Femur (tissue), 1 donor: ENCODE data around the gene LSM3.
A peak's percentile ranks its signal among the peaks of the same experiment; 100 is the strongest.

Experiments used
- DNase-seq: peaks from one replicate; pipeline ENCODE4 v3.0.0-alpha.2; 2017

Gene LSM3

DNA sequence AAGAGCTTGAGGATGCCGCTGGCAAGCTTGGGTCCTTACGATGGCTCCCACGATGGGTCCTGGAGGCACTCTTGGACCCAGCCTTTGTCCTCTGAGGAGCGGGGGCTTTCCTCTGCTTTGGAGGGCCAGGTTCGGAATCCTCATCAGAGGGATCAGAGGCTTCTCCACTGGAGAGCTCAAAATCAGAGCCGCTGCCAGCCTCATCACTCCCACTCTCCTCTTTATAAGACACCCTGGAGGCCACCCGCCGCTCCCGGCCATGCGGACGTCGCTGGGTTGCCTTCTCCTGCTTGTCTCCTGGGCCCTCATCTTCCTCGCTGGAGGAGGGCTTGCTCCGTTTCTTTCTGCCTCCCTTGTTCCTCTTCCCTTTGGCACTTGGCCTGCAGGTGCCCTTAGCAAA lies 20.2 kb upstream of the LSM3 start:
- peak; percentile 3 for DNase-seq

DNA sequence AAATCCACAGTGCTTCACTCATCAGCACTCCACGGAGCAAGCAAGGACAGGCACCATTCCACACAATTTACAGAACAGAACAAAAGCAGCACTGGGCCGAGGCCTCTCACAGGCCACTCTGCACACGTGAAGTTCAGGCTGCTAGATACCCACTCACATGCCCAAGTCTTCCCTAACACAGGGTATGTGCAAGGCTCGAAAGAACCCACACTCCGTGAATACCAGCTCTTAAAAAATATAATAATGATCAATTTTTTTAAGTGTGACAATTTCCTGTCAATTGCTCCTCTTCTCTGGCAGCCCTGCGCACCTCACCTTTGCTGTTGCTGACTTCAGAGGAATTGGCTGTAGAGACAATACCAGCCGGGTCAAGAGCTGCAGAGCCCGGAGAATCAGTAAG lies 19.2 kb upstream of the LSM3 start:
- no peak for DNase-seq

DNA sequence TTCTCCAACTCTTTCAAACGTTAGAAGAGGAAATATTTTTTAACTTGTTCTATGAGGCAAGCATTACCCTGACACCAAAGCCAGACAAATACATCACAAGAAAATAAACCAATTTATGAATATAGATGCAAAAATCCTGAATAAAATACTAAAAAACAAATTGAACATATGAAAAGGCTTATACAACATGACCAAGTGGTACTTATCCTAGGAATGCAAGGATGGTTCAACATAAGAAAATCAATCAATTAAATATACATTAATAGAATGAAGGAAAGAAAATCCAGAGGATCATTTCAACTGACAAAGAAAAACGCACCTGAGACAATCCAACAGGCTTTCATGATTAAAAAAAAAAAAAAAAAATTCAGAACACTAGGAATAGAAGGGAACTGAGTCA lies 17.3 kb upstream of the LSM3 start:
- DNase-seq = no peak

DNA sequence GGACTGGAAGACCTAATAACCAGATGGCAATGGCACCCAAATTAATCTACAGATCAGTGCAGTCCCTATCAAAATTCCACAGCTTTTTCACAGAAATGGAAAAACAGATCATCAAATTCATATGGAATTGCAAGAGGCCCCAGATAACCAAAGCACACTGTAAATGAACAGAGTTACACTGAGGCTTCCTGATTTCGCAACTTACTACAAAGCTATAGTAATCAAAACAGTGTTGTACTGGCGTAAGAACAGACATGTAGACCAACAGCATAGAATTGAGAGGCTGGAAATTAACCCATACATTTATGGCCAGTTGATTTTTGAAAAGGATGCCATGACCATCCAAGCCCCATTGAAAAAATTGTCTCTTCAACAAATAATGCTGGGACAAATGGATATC lies 16.4 kb upstream of the LSM3 start:
- DNase-seq = no peak

DNA sequence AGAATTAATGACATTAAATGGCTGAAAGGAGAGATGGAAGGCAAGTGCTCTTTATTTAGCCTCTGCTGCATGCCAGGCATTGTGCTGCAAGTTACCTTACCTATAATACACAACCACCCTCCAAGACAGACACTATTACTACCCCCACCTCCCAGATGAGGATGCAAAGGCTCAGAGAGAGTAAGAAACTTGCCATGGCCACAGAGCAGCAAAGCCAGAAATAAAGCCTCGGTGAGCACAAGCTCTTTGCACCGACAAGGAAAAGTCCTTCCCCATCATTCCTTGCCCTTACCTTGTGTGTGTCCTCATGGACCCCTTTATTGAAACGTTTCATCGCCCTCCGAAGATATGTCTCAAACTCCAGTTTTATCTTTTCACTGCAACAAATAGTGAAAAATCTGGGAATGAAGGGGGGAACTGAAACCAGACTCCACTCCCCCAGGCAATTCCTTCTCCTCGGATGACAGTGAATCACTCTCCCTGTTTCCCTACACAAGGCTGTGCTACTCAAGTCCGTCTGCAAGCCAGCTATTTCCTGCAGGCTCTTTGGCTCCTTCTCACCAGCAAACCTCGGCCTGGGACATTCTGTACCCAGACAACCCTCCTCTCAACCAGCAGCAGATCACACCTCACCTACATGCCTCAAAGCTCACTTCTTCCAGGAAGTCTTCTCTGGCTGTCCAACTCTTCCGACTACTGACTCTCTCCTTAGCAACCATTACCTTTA lies 11.6 kb upstream of the LSM3 start:
- DNase-seq = no peak

DNA sequence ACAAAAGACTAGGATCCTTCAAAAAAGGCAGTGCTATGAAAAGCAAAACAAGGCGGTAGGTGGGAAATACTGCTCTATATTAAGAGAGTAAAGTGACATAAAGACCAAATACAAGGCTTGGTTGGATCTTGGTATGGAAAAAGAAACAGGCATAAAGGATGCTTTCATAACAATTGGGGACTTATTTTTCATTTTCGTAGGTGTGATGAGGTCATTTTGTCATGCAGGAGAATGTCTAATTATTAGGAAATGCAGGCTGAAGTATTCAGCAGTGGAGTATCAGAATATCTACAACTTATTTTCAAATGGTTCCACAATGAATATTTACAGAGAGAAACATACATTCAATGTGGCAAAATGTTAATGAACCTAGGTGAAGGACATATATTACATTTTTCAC lies 9.2 kb upstream of the LSM3 start:
- no peak for DNase-seq

DNA sequence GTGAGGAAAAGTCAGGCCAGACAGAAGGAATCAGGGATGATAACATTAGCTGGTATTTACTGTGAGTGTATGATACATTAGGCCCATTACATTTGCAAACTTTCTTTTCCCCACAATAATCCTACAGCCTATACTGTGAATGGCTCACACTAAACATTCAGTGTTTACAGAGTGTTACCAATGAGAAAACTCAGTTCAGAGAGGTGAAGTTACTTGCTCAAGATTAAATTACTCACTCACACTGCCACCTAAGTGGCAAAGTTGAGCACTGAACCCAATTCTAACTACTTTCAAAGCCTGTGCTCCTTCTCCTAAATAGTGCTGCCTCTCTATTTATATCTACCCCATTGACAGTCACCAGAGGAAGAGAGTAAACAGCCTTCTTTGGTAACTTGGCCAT lies 8.7 kb upstream of the LSM3 start:
- no peak for DNase-seq

DNA sequence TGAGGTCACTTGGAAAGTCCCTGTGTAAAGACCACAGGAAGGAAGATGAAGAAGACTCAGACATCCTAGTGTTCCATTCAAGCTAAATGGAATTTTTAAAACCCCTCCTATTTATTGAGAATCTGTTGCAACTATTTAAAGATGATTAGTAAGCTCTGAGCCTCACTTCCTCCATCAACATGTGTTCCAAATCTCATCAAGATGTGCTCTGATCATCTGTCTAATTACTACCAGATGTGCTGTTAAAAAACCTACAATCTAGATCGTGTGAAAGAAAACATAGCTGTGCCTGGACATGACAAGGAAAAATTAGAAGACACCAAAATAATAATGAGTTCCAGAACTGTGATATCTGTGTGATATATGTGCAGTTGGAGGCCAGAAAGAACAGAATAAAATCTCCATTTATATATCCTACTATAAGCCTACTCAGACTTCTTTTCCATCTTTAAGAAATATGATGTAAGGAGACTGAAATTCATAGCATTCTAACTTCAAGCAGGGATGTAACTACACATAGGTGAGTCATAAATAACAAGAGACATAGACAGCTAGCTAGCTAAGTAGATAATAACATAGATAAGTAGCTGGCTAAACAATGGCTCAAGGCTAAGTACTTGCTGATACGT lies 8.0 kb upstream of the LSM3 start:
- DNase-seq = no peak

DNA sequence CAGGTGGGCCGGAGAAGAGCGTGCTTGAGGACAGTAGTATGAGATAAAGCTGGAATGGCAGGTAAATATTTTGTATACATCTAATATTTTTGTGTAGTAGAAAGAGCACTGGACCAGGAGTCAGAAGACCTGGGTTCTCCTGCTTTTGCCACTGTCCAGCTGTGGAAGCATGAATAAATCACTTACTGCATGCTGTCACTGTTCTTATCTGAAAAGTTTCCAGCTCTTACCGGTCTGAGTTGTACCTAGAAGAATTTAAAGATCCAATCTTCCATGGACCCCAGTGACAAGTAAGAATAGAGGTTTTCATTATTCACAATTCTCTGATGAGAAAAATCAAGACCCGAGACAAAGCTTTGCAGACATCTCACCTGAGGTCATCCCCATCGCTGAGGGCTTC lies 6.1 kb upstream of the LSM3 start:
- no peak for DNase-seq

DNA sequence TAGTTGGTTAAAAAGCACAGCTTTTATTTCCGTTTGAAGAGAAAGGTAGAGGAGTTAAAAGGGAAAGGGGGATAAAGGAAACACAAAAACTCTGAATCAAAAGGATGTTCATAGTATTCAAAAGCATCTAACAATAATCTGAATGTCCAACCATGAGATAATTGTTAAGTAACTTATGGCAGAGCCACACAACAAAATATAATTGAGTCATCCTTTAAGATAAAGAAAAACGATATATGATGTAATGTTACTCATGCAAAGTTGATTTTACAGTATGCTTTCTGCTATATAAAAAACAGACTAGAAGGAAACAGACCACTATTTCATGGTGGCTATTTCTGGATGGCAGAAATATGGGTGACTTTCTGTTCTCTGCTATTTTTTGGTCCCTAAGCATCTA lies 4.1 kb upstream of the LSM3 start:
- DNase-seq = no peak

DNA sequence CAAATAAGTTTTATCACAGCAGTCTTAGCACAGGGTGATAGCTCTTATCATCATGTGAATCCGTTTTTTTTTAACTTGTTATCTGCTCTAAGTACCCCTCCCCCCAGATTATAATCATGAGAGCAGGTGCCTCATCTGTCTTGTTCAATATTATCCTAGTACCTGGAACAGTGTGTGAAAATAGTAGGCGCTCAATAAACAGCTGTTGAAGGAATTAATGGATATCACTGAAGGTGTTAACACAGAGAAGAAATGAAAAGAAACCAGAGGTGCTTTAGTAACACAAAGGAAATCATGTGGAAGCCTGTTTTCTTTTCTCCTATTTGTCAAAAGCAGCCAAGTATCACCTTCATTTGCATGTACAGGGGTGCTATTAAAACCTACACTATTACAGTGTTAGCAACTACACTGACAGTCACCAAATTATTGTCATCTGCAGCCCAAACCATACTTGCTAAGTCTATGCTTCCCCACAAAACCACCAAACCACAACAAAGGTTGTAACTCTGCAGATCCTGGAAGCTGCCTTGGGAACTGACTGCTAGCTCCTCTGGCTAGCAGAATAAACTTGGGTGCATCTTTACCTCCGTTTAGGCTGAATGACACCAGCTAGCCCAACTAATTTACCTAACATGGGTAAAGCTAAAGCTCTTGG lies 3.1 kb upstream of the LSM3 start:
- DNase-seq = no peak

DNA sequence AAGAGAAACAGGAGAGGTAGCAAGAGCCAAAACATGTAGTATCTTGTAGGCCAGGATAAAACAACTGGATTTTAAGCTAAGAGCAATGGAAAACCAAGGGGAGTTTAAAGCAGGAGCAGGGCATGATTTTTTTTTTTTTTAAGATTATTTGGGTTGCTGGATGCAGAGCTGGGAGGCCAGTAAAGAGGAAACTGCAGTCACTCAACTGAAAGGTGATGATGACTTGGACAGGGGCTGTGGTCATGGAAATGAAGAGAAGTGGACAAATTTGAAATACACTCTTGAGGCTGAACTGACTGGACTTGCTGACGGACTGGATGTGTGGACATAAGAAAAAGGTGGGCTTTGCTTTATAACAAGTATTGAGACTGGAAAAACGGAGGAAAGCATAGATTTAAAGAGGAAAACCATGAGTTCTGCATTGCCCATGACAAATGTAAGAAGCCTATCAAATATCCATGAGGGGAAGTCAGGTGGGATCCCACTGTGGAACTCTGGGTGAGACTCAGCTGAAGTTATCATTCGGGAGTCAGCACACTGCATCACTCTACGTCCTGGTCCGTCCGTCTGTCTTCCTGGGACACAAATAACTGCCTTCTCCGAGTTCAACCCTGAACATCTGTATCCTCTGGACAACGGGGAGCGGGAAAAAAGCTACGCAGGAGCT lies 904 bp upstream of the LSM3 start:
- DNase-seq = no peak

DNA sequence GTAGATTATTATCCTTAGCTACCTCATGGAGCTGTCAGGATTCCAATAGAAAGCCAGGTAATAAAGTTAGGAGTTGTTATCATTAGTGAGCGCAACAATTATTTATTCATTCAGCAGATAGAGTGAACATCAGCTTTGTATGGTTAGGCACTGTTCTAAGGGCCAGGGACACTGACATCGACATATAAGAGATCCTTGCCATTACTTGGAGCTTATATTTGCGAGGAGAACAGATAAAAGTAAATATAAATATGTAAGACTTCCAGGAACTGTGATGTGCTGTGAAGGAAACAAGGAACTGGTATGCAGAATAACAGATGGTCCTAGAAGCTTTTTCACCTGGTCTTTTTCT lies 473 bp downstream of the LSM3 start:
- no peak for DNase-seq

DNA sequence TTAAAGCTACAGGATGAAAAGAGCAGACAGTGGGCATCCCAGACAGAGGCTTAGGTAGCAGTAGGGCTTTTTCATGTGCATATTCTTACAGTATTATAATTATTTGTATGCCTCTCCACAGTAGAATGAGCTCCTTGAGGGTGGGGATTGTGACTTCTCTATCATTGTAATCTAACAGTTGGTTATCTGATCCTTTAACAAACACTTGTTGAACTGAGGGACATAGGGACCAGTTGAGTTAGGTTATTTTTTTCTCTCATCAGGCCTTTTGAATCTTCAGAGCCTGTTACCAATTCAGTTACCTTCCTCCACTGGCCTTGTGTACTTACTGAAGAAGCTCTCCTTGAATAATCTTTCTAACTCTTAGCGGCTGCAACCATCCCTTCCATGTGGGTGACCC lies 1.2 kb downstream of the LSM3 start:
- DNase-seq = no peak

DNA sequence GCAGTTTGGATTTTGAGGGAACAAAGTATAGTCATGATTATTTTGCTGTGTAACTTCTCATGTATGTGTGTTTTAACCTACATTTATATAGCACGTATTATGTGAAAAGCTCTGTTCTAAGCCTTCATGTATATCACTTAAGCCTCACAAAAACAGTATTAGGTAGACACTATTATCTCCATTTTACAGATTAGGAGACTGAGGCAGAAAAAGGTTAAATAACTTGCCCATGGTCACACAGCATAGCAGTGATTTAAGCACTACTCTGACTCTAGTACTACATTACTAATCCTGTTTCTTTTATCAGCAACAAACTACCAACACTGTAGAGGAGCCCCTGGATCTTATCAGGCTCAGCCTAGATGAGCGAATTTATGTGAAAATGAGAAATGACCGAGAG lies 2.6 kb downstream of the LSM3 start:
- no peak for DNase-seq

DNA sequence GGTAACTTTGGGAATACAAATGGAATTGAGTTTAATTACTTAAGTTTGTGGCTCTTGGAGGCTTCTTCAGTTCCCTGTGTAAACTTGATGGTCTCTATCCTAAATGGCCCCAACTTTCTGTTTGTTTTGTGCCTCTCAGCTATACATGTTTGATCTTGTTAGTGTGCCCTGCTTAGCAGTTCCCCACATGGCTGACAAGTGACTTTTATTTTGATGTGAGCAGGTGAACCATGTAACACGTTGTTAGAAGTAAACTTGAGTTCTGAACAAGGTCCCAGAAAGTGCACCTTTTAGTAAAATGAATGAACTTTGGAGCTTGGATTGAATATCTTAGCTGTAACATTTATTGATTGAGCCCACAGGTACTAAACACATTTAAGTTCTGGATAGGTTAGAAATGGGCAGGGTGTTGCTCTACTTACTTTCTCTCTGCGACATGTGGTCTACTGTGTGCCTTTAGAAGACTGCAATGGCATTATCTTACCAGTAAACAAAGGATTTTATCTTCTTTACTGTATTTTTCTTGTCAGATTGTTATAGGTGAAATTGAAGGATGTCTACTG lies 4.5 kb downstream of the LSM3 start:
- no peak for DNase-seq

DNA sequence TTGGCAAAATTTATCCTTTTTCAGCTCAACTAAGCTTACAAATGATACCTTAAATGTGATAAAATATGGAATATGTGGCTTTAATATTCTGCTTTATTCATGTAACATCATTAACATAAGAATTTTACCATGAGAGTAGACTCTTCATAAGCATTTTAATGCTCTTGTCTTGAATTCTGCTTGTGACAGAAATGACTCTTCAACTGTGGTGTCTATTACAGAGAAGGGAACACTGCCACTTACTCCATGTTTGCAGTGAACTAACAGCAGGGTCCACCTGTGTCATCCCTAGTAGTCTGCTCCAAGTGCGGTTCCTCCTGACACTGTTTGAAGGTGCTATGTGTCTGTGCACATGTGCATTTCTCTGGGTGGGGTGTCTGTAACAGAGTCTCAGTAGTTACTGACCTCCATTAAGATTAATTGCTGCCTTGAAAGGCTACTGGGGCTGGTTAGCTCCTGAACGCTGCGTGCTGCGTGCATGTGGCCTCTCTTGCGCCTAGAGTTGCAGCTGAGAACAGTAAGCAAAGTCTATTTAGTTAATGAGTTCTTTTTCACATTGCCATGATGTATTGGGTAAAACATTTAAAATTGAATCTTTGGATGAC lies 8.3 kb downstream of the LSM3 start:
- DNase-seq = no peak

DNA sequence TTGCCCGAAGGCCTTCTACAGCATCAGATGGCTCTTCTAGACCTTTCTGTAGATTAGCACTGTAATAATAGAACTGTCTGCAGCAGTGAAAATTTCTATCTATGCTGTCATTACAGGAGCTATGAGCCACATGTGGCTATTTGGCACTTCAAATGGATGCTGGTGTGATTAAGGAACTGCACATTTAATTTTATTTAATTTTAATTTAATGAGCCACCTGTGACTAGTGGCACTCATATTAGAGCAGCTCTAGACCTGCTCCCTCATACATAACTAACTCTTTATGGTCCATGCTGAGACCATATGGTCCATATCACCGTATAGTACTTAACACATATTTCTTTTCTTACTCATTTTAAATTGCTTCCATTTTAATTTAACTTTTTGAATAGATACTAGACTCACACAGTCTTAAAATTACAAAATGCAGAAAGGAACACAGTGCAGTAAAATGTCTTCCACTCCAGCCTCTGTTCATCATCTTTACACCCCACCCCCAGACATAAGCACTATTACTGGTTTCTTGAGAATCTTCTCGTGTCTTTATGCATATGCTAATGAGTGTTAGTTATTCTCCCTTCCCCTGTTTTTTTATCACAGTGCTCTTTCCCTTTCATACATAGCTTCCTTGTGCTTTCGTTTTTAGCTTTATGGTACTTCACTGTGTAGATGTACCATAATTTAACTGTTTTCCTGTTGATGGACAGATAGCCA lies 9.6 kb downstream of the LSM3 start:
- DNase-seq = no peak

DNA sequence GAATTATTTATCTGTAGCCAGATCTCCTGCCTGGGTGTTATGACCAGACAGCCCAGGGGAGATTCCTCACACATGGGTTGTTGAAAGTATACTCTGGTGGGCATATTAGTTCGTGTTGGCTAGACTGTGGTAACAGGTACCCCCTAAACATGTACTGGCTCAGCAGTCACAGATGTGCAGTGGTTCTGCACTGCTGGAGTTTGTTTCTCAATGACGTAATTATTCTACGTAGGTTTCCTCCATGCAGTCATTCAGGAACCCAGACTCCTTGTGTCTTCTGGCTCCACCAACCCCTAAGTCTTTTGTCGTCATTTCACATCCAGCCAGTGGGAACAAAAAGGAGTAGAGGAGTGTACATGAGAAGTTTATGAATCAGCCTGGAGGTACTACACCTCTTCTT lies 16.2 kb downstream of the LSM3 start:
- no peak for DNase-seq

DNA sequence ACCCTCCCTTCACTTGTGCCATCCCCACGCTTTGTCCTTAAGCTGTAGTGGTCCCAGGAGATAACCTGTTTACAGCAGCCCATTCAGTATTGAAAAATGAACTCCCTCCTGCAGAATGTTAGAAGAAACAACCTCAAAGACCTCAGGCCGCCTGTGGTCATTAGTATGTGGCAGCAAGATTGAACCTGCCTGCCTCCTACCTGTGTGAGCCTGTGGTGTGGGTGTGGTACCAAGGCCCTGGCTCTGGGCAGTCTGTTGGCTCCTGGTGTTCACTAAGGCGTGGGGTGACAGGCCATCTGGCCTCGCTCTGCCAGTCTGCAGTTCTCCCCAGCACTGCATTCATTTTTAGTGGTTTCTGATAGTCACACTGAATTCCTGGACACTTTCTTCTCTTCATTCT lies 21.0 kb downstream of the LSM3 start:
- no peak for DNase-seq

DNA sequence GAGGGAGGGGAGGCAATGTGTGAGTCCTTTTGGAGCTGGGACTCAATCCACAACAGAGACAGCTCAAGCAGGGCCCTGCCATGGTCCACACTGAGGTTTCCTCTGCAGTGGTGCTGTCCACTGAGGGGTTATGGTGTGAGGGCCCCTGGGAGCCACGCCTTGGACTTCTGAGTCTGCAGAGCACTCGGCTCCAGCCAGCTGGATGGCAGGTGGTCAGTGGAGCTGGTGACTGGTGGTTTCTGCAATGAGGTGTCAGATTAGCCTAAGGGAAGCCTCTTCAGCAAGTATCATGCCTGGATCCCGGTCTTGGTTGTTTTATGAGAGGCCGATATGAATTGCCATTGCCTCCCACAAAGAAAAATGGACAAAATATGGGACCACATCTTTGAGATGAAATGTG lies 21.7 kb downstream of the LSM3 start:
- DNase-seq = no peak

DNA sequence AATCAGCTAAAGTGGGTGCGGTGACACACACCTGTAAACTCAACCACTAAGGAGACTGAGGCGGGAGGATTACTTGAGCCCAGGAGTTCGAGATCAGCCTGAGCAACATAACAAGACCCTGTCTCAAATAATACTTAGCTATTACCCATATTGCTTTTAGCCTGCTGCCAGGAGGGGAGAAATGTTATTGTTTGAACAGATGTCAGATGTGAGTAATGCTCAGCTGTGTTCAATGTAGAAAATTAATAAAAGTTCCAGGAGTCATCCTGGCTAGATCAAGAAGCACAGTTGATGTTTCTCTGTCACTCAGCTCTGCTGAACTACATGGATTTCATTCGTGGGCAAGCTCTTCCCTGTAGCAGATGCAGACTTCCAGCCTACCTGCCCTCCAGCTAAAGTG lies 22.2 kb downstream of the LSM3 start:
- no peak for DNase-seq
